Nephron (organoid): ENCODE measurements around the gene VEGFA.

Source experiments
- H3K27ac Mint-ChIP-seq, 3 experiments: 2 replicates each; pipeline ENCODE4 v1.8.0; 2020; ENCODE audit warnings: mixed read lengths in 3 of 3, mild to moderate bottlenecking in 2 of 3, moderate library complexity in 1 of 3
- H3K27me3 Mint-ChIP-seq: 2 replicates; pipeline ENCODE4 v1.8.0; 2021; ENCODE audit warnings: low read depth, mild to moderate bottlenecking, moderate library complexity, mixed read lengths
- H3K36me3 Mint-ChIP-seq: 2 replicates; pipeline ENCODE4 v1.8.0; 2020; ENCODE audit warnings: low read depth, mixed read lengths
- H3K4me1 Mint-ChIP-seq: 2 replicates; pipeline ENCODE4 v1.8.0; 2020; ENCODE audit warnings: mixed read lengths
- H3K4me3 Mint-ChIP-seq, 3 experiments: 2 replicates each; pipeline ENCODE4 v1.8.0; 2020; ENCODE audit warnings: mild to moderate bottlenecking in 3 of 3, mixed read lengths in 3 of 3, moderate library complexity in 2 of 3
- H3K9me3 Mint-ChIP-seq: 2 replicates; pipeline ENCODE4 v1.8.0; 2020; ENCODE audit warnings: mixed read lengths
- CTCF ChIP-seq, 3 experiments: fragments of 200-600 bp; sonication (generic); IDR thresholded peaks; one replicate each; pipeline ENCODE4 v1.5.0; 2021; ENCODE audit warnings: antibody characterized with exemption in 3 of 3; ENCODE audit not compliant: unreplicated experiment in 3 of 3

Gene VEGFA

GRCh38 chr6:43773050-43773979, 3.3 kb downstream of the VEGFA start:
- Mint-ChIP-seq H3K27me3 (peaks cover 8% of the 10 kb centered on the region), H3K36me3 (peaks cover 40% of the 10 kb centered on the region), H3K9me3 (no peaks in the 10 kb centered on the region), H3K4me1 (peaks cover 54% of the 10 kb centered on the region), H3K4me3 (peak overlapping the region; percentile 95 to 96 (median 95)), H3K27ac (peak overlapping the region; percentile 86 to 92 (median 91))
- peak; percentile 61 to 66 (median 63) for TF ChIP-seq CTCF (IDR thresholded peaks at IDR 0.05; ENCODE audit: unreplicated experiment in 3 of 3)

GRCh38 chr6:43773980-43774775, 4.2 kb downstream of the VEGFA start:
- Mint-ChIP-seq H3K4me1 (peaks cover 45% of the 10 kb centered on the region), H3K27me3 (peaks cover 8% of the 10 kb centered on the region), H3K9me3 (no peaks in the 10 kb centered on the region), H3K4me3 (peak overlapping the region; percentile 95 to 96 (median 95)), H3K27ac (peak overlapping the region; percentile 86 to 92 (median 91)), H3K36me3 (peaks cover 49% of the 10 kb centered on the region)
- TF ChIP-seq CTCF (IDR thresholded peaks at IDR 0.05; ENCODE audit: unreplicated experiment in 3 of 3), result no peak

- TF ChIP-seq CTCF (IDR thresholded peaks at IDR 0.05; ENCODE audit: unreplicated experiment in 3 of 3), result peak; percentile 80 to 90 (median 87)
- Mint-ChIP-seq H3K4me1 (peaks cover 48% of the 10 kb centered on the region), H3K27ac (peak overlapping the region; percentile 79 to 91 (median 86)), H3K4me3 (peak overlapping the region; percentile 95 to 96 (median 95)), H3K27me3 (peaks cover 8% of the 10 kb centered on the region), H3K36me3 (peaks cover 56% of the 10 kb centered on the region), H3K9me3 (no peaks in the 10 kb centered on the region)
These were observed 4.9 kb downstream of the VEGFA start for GRCh38 chr6:43774776-43775534.

- Mint-ChIP-seq H3K36me3 (peaks cover 58% of the 10 kb centered on the region), H3K27ac (peak overlapping the region; percentile 79 to 91 (median 86)), H3K4me3 (peak overlapping the region; percentile 95 to 96 (median 95)), H3K4me1 (peaks cover 48% of the 10 kb centered on the region), H3K27me3 (peaks cover 8% of the 10 kb centered on the region), H3K9me3 (no peaks in the 10 kb centered on the region)
- TF ChIP-seq CTCF (IDR thresholded peaks at IDR 0.05; ENCODE audit: unreplicated experiment in 3 of 3), result no peak
These were observed 5.5 kb downstream of the VEGFA start for GRCh38 chr6:43775535-43775885.

- Mint-ChIP-seq H3K9me3 (no peaks in the 10 kb centered on the region), H3K27me3 (peaks cover 8% of the 10 kb centered on the region)
These were observed 6.2 kb downstream of the VEGFA start for GRCh38 chr6:43776115-43776798.

More at GRCh38 chr6:43776115-43776798, 6.2 kb downstream of the VEGFA start:
- Mint-ChIP-seq H3K4me3 (peak overlapping the region; percentile 95 to 96 (median 95)), H3K36me3 (peaks cover 64% of the 10 kb centered on the region), H3K27ac (peak overlapping the region in 2 of 3 experiments; percentile 14 to 46), H3K4me1 (peaks cover 48% of the 10 kb centered on the region)
- no peak for TF ChIP-seq CTCF (IDR thresholded peaks at IDR 0.05; ENCODE audit: unreplicated experiment in 3 of 3)
